GM21367 (cell line): ENCODE results near the gene NXPH4.

Experiments used
- ATAC-seq: cut with Tn5 transposase; IDR thresholded peaks from one replicate; pipeline ENCODE4 v1.9.1; 2021; ENCODE audit not compliant: unreplicated experiment

NXPH4 gene

DNA sequence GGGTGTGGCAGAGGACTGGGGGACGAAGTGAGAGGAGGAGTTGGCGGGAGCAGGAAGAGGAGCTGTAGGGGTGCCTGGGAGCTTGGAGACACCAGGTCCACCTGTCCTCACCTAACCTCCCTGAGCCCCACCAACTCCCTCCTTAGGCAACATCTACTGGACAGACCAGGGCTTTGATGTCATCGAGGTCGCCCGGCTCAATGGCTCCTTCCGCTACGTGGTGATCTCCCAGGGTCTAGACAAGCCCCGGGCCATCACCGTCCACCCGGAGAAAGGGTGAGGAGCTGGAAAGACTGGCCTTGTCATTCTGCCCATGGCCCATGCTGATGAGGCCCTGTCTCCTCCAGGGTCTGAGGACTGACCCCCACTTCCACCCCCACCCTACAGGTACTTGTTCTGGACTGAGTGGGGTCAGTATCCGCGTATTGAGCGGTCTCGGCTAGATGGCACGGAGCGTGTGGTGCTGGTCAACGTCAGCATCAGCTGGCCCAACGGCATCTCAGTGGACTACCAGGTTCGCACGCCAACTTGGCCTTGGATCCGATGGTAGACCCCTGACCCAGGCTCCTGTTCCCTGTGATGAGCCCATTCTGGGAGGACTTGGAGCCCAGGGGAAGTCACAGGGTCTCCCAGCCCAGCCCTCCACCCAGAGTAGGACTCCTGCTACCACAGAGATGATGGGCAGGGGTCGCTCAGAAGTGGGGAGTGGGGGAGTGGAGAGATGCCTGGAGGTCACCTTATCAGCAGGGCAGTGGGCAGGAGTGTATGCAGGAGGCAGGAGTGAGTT, 32.5 kb upstream of the NXPH4 start:
- ATAC-seq, result no peak

- ATAC-seq, result no peak
Observed at GRCh38 chr12:57185403-57185802, 31.2 kb upstream of the NXPH4 start.

DNA sequence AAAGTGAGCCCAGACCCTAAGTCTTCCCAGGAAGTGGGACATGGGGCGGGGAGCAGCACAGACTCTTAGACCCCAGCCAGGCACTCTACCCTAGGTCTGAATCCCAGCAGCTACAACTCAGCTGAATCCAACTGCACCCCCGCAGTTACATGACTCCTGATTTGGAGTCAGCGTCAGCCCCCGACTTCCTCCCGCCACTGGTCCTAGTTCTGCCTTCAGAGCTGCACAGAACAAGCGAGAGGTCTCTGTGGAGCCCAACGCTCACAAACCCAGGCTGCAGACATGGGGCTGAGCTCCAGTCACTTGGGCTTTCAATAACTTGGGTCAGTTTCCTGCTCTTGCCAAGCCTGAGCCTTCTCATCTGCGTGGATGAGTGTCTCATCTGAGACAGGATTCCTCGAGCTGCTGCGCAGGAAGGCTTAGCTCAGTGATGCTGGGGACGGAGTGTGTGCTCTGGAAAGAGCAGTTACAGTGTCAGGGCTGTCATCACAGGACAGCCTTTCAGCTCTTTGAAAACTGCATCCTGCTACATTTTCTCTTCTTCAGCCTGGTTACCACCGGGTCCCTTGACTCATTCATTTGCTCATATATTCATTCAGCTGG, 30.6 kb upstream of the NXPH4 start:
- no peak for ATAC-seq

DNA sequence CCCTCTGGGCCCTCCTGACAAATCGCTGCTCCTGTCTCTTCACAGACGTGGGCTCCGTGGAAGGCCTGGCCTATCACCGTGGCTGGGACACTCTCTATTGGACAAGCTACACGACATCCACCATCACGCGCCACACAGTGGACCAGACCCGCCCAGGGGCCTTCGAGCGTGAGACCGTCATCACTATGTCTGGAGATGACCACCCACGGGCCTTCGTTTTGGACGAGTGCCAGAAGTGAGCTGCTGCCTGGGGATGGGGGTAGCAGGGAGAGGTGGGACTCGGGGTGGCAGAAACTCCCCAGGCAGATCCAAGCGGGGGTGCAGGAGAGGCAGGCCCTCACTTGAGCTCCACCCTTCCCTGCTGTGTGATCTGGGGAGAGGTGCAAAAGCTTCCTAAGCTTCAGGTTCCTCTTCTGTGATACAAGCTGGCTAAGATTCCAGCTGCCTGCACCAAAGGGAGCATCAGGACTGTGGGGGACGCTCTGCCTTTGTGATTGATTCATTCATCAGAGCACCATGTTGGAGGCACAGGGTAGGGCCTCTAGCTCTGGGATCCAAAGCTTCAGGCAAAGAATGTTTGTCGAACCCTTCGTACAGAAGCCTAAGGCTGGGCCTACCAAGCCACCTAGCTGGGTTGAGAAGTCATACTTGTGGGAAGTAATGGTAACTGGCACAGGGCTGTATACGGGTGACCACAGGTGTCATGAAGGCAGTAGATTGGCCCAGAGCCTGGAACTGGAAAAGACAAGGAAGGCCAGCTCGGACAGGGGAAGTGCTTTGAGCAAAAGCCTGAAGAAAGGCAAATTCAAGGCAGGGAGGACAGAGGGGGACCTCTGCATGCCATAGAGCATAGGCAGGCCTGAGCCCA, 29.1 kb upstream of the NXPH4 start:
- no peak for ATAC-seq

DNA sequence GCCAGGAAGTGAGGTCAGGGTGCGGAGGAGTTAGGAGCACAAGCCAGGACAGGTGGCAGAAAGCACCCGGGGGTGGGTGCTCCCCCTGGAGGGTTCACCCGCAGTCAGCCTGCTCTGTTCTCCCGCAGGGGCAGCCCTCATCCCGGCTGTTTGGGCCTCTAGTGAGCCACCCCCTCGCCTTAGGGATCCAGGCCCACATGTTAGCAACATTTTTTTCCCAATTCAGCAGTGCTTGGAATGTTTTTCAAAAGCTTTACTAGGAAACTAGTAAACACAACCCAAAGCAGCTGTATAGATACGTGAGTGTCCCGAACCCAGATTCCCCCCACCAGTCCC, 28.5 kb upstream of the NXPH4 start:
- ATAC-seq, result no peak

GRCh38 chr12:57190037-57190436, 26.6 kb upstream of the NXPH4 start:
- no peak for ATAC-seq

DNA sequence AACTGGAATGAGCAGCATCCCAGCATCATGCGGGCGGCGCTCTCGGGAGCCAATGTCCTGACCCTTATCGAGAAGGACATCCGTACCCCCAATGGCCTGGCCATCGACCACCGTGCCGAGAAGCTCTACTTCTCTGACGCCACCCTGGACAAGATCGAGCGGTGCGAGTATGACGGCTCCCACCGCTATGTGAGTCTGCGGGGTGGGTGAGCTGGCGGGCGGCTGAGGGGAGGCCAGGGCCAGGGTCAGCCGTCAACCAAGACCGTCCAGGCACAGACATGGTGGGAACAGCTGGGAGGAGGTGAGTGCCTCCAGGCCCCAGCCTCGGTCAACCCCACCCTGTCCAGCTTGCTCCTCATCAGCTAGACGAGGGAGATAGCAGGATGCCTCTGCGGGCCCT, 25.8 kb upstream of the NXPH4 start:
- no peak for ATAC-seq

- ATAC-seq, result no peak
Observed at GRCh38 chr12:57191410-57191809, 25.2 kb upstream of the NXPH4 start.

DNA sequence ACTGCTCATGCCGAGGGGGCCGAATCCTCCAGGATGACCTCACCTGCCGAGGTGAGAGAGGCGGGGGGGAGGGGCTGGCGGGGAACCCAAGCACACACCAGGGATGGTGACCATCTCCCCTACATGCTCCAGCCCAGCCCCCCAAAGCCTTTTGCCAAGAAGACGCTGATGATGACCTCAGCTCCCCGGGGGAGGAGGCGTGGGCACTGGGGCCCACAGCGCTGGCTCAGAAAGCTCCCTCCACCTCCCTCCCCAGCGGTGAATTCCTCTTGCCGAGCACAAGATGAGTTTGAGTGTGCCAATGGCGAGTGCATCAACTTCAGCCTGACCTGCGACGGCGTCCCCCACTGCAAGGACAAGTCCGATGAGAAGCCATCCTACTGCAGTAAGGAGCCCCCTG, 23.7 kb upstream of the NXPH4 start:
- no peak for ATAC-seq

DNA sequence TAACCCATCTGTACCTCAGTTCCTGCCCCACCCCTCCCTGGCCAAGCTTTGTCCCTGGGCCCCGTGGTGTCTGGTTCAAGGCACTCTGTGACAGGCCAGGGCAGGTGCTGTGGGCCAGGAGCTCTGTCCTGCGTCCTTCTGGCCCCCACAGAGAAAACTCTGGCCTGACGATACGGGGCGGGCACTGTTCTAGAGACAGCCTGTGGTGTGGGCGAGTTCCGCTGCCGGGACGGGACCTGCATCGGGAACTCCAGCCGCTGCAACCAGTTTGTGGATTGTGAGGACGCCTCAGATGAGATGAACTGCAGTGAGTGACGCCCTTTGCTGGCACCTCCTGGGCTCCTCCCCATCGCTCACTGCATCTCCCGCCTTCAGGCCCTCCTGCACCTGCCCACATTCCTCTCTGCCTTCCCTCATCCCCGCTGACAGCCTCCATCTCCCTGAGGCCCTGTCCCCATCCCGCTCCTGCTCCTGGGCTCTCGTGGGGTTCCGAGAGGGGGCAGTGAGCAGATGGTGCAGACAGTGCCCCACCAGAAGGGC, 22.8 kb upstream of the NXPH4 start:
- ATAC-seq, result no peak

DNA sequence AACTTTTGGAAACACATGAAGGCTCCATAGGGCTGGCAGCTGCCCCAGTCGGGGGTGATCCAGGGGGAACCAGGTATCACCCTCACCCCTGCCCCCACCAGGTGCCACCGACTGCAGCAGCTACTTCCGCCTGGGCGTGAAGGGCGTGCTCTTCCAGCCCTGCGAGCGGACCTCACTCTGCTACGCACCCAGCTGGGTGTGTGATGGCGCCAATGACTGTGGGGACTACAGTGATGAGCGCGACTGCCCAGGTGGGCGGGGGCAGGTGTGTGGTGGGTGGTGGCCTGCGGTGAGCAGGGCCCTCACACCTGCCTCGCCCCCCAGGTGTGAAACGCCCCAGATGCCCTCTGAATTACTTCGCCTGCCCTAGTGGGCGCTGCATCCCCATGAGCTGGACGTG, 22.3 kb upstream of the NXPH4 start:
- no peak for ATAC-seq

DNA sequence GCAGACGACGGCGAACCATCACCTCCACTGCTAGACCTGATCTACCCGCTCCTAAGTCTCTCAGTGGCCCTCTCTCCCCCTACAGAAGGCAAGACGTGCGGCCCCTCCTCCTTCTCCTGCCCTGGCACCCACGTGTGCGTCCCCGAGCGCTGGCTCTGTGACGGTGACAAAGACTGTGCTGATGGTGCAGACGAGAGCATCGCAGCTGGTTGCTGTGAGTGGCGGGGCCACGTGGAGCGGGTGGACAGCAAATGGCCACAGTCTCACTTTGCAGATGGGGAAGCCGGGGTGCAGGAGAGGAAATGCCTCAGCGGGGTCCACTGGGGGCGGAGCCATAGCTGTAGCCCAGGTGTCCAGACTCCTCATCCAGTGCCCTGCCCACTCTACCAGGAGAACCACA, 21.4 kb upstream of the NXPH4 start:
- ATAC-seq, result no peak

GRCh38 chr12:57195611-57196371, 20.8 kb upstream of the NXPH4 start:
- no peak for ATAC-seq

GRCh38 chr12:57196439-57196838, 20.2 kb upstream of the NXPH4 start:
- no peak for ATAC-seq

DNA sequence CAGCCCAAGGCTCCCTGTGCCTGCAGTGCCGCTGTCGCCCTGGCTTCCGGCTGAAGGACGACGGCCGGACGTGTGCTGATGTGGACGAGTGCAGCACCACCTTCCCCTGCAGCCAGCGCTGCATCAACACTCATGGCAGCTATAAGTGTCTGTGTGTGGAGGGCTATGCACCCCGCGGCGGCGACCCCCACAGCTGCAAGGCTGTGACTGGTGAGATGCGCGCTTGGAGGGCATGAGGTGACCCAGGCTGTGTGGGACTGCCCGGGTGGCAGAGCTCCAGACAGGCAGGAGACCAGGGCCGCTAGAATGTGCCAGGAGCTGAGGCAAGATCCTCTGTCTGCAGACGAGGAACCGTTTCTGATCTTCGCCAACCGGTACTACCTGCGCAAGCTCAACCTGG, 19.6 kb upstream of the NXPH4 start:
- ATAC-seq, result no peak

GRCh38 chr12:57198329-57198728, 18.3 kb upstream of the NXPH4 start:
- no peak for ATAC-seq

- no peak for ATAC-seq
Observed at GRCh38 chr12:57199191-57199590, 17.4 kb upstream of the NXPH4 start.

GRCh38 chr12:57200497-57200896, 16.1 kb upstream of the NXPH4 start:
- no peak for ATAC-seq

GRCh38 chr12:57201219-57201618, 15.4 kb upstream of the NXPH4 start:
- ATAC-seq, result no peak

DNA sequence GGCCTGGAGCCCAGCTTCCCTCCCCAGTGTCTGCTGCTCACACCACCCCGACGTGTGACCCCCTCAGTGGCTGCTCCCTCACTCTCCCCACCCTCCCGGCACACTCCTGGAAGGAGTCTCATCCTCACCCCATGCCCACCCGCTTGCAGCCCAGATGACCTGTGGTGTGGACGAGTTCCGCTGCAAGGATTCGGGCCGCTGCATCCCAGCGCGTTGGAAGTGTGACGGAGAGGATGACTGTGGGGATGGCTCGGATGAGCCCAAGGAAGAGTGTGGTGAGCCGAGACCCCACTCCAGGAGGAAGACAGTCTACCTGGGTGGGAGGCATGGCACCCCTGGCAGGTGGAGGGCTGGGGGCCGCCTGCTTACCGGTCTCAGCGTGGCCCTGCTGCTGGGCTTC, 15.0 kb upstream of the NXPH4 start:
- no peak for ATAC-seq

DNA sequence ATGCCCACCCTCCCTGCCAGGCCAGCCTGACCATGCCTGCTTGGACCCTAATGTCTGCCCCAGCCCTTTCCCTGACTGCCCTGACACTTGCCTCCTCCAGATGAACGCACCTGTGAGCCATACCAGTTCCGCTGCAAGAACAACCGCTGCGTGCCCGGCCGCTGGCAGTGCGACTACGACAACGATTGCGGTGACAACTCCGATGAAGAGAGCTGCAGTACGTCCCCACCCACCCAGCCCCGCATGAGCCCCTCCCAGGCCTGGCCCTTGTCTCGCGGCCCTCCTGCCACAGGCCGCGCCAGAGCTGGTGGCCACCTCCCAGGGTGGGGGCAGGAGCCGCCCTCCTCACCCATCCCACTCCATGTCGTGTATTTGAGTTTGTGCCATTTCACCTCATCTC, 14.3 kb upstream of the NXPH4 start:
- no peak for ATAC-seq
